NCI-H524 (cell line): Measurements from ENCODE around the gene A4GALT.
A peak's percentile ranks its signal among the peaks of the same experiment; 100 is the strongest.
"Not testable (repeated sequence)": the region's sequence is repeated elsewhere in the genome, so short reads cannot be mapped to it uniquely, and the experiment has no call there.

ENCODE experiments used
- DNase-seq, 2 experiments: peaks; one replicate each; lab custom pipeline; 2025; lab: John Stamatoyannopoulos, UW

Gene A4GALT

GRCh38 chr22:42720263-42721044 lies at the start of gene A4GALT:
Gene A4GALT, minus strand, starts transcription at chr22:42720870. Its CDS starts 26,919 bp downstream, at chr22:42693951.
- DNase-seq = no peak

GRCh38 chr22:42770448-42770726 lies 49.7 kb upstream of the A4GALT start:
- no peak for DNase-seq

- DNase-seq = no peak
Observed at GRCh38 chr22:42769574-42770447, 49.1 kb upstream of the A4GALT start.

- no peak for DNase-seq
Observed at GRCh38 chr22:42769238-42769573, 48.5 kb upstream of the A4GALT start.

GRCh38 chr22:42768385-42769035 lies 47.8 kb upstream of the A4GALT start:
- DNase-seq = no peak

GRCh38 chr22:42766860-42767259 lies 46.2 kb upstream of the A4GALT start:
- DNase-seq = no peak

- DNase-seq = no peak
Observed at GRCh38 chr22:42764895-42765363, 44.3 kb upstream of the A4GALT start.

- no peak for DNase-seq
Observed at GRCh38 chr22:42763965-42764480, 43.4 kb upstream of the A4GALT start.

- no peak for DNase-seq
Observed at GRCh38 chr22:42760806-42761565, 40.3 kb upstream of the A4GALT start.

GRCh38 chr22:42758931-42759629 lies 38.4 kb upstream of the A4GALT start:
- DNase-seq = no peak

GRCh38 chr22:42755553-42755952 lies 34.9 kb upstream of the A4GALT start:
- DNase-seq = not testable (repeated sequence)

- DNase-seq = not testable (repeated sequence)
Observed at GRCh38 chr22:42755121-42755520, 34.5 kb upstream of the A4GALT start.

GRCh38 chr22:42754658-42755057 lies 34.0 kb upstream of the A4GALT start:
- DNase-seq = no peak

GRCh38 chr22:42752912-42753311 lies 32.2 kb upstream of the A4GALT start:
- no peak for DNase-seq

- peak; percentile 11 to 37 for DNase-seq
Observed at GRCh38 chr22:42752230-42752746, 31.6 kb upstream of the A4GALT start.

GRCh38 chr22:42750421-42750820 lies 29.8 kb upstream of the A4GALT start:
- not testable (repeated sequence) for DNase-seq

- DNase-seq = peak in 1 of 2 experiments; percentile 46
Observed at GRCh38 chr22:42747701-42748513, 27.2 kb upstream of the A4GALT start.

- DNase-seq = no peak
Observed at GRCh38 chr22:42745118-42745517, 24.4 kb upstream of the A4GALT start.

GRCh38 chr22:42743501-42743991 lies 22.9 kb upstream of the A4GALT start:
- DNase-seq = no peak

- DNase-seq = no peak
Observed at GRCh38 chr22:42742940-42743339, 22.3 kb upstream of the A4GALT start.
